Spinal cord (tissue), 10 donors: Measurements from ENCODE around the gene MB21D2. TPM values are rescaled to one million over a fixed set of nuclear protein-coding genes. Genes with fewer than 3 reads are reported as not detected.

Experiments used
- DNase-seq, 6 donors: peaks; one replicate each; pipeline versions ENCODE4 v3.0.0 to v3.0.0-alpha.2; 2013 to 2015; ENCODE audit warnings: low spot score in 6 of 6, low read depth in 4 of 6
- H3K27ac ChIP-seq: one replicate; pipeline ENCODE4 v1.5.1; 2013; ENCODE audit warnings: low read depth, low read length, control low read depth
- H3K27me3 ChIP-seq: one replicate; pipeline ENCODE4 v1.6.1; 2013; ENCODE audit warnings: low read length; ENCODE audit not compliant: control insufficient read depth, insufficient read depth
- H3K36me3 ChIP-seq: one replicate; pipeline ENCODE4 v1.6.1; 2013; ENCODE audit warnings: low read length; ENCODE audit not compliant: control insufficient read depth, insufficient read depth
- H3K4me1 ChIP-seq: one replicate; pipeline ENCODE4 v1.6.1; 2013; ENCODE audit warnings: low read length; ENCODE audit not compliant: control insufficient read depth, insufficient read depth
- H3K4me3 ChIP-seq: one replicate; pipeline ENCODE4 v1.5.1; 2013; ENCODE audit warnings: low read depth, low read length, control low read depth
- H3K9me3 ChIP-seq: one replicate; pipeline ENCODE4 v1.6.1; 2013; ENCODE audit warnings: low read length; ENCODE audit not compliant: control insufficient read depth, insufficient read depth
- WGBS: methylation state at CpG from one replicate; pipeline ENCODE4 v1.1.5; 2013; ENCODE audit warnings: missing lambda C conversion rate; ENCODE audit not compliant: insufficient coverage; 5-methylcytosine and 5-hydroxymethylcytosine counted together
- polyA plus RNA-seq, 2 donors: library from polyadenylated mRNA; unstranded; fragments of 120-200 nt; gene quantifications; one replicate each; pipeline ENCODE4 v1.2.1, GENCODE V29; 2013; ENCODE audit not compliant: insufficient read length in 2 of 2
- total RNA-seq, 2 donors: library from RNA; depleted of rRNA in 1 of 2; stranded (reverse); fragments of 120-200 nt in 1 of 2; fragments of >200 nt in 1 of 2; gene quantifications; one replicate each; pipeline versions ENCODE4 v1.2.3 to v1.2.4, GENCODE V29; 2013 to 2014
- donor health status: healthy.

The MB21D2 gene
- total and polyA plus RNA-seq, 4 donors = 9.5 to 23.4 (median 21.1) TPM

DNA sequence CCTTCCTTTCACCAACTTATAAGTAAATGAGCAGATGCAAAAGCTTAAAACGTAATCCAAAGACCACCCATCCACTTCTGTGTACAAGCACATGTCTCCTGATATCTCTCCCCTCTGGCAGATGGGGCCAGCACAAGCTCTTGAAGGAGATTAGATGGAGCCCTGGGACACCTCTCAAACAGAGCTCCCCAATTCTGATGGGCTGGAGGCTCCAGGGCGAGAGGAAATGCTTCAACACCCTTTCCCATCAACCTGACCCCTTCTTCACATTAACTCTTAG lies 73.2 kb downstream of the MB21D2 start:
- H3K27me3 ChIP-seq = no peaks in the 10 kb centered on the region
- H3K9me3 ChIP-seq = no peaks in the 10 kb centered on the region
- no peak overlapping the region for H3K4me3 ChIP-seq
- WGBS = 70% methylated on average over 2 of the region's 2 CpGs
- H3K36me3 ChIP-seq = no peaks in the 10 kb centered on the region
- H3K4me1 ChIP-seq = peaks cover 28% of the 10 kb centered on the region
- peak overlapping the region; percentile 63 for H3K27ac ChIP-seq
- no peak for DNase-seq

DNA sequence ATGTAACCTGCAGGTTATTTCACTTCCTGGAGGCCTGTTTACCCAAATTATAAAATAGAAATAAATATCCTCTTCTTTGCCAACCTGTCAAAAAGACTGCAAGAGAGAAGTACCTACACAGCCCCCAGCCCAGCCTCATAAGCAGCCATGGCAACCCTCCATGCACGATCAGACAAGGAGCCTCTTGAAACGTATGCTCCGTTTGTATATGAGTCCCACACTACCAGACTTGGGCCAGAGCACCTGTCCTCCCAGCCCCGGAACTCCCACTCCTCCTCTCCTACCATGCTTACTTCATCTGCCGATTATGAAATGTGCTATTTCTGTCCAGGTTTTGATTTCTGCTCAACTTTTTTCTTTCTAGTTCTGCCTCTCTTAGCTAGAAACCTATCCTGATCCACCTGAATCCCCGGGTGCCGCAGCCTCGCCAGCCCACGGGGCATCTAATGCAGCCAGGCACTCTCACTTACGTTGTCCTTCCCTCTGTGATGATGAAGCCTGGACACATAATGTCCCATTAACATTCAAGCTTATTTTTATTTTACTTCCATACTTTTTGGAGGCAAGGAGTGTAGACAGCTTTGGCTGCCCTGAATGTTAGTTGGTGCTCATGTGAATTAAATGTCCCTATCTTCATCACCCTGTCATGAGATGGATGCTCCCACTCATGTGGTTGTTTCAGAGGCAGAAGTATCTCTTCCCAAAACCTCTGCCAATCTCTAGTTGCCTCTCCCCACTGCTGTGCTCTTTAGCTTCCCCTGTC lies 73.8 kb downstream of the MB21D2 start:
- peaks cover 28% of the 10 kb centered on the region for H3K4me1 ChIP-seq
- no peak for DNase-seq
- WGBS = 89% methylated on average over 8 of the region's 10 CpGs
- H3K27me3 ChIP-seq = no peaks in the 10 kb centered on the region
- H3K9me3 ChIP-seq = no peaks in the 10 kb centered on the region
- H3K27ac ChIP-seq = peak overlapping the region; percentile 63
- H3K36me3 ChIP-seq = no peaks in the 10 kb centered on the region
- no peak overlapping the region for H3K4me3 ChIP-seq

DNA sequence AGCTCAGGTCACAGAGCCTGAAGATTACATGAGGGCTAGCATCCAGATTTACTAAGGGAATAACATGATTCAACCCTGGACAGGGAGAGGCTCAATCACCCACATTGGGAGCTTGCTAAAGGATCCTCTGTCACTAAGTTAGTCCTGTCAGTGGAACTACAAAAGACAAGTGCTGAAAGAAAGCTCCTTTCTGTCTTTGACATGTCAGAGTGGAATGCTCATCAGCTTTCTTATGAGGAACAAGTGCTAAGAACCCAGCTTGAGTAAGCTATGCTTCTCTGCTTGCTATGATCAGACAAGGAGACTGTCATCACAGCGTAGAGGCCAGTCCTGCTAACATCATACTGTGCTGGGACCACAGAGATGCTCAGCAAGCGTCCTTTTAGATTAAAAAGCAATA lies 74.5 kb downstream of the MB21D2 start:
- Histone ChIP-seq H3K9me3 (no peaks in the 10 kb centered on the region), H3K36me3 (no peaks in the 10 kb centered on the region), H3K27me3 (no peaks in the 10 kb centered on the region), H3K4me1 (peaks cover 28% of the 10 kb centered on the region), H3K4me3 (no peak overlapping the region), H3K27ac (no peak overlapping the region)
- 100% methylated on average over 1 of the region's 2 CpGs for WGBS
- no peak for DNase-seq

DNA sequence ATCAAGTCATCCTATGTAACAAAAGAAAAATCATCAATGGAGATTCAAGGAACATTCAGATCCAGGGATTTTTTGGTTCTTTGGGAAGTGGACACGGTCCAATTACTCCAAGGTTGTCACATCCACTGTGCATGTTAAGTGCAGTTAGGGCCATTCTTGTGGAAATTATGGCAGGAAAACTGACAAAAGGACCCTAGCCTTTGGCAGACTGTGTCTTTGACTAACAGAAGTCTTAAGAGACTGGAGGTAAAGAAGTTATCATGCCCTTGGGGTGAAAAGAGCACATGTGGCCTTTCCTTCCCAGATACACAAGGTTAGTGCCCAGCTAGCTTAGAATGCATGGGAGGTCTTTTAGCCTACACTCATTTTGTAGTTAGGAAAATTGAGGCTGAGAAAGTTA lies 74.9 kb downstream of the MB21D2 start:
- Histone ChIP-seq H3K9me3 (no peaks in the 10 kb centered on the region), H3K4me1 (peaks cover 28% of the 10 kb centered on the region), H3K4me3 (no peak overlapping the region), H3K36me3 (no peaks in the 10 kb centered on the region), H3K27ac (no peak overlapping the region), H3K27me3 (no peaks in the 10 kb centered on the region)
- DNase-seq = no peak
- 57% methylated on average over 1 of the region's 1 CpG for WGBS

DNA sequence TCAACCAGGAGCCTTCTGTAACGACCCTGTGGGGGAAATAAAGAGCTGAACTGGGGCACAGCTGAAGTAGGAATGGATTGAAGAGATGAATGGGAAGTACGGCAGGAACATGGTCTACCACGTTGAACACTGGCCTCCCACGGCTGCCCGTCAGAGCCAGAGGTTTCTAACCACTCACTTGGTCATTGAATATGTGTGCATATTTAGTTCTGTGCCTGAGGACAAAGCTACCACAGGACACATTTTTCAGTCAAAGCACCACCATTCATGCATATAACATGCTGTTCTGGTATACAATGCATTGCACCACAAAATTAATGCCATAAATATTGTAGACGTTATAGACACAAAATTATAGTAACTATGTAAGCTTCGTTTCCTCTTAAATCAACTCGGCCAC lies 75.5 kb downstream of the MB21D2 start:
- H3K4me1 ChIP-seq = peaks cover 28% of the 10 kb centered on the region
- H3K27me3 ChIP-seq = no peaks in the 10 kb centered on the region
- 40% methylated on average over 1 of the region's 8 CpGs for WGBS
- no peaks in the 10 kb centered on the region for H3K9me3 ChIP-seq
- DNase-seq = no peak
- no peaks in the 10 kb centered on the region for H3K36me3 ChIP-seq
- H3K4me3 ChIP-seq = no peak overlapping the region
- no peak overlapping the region for H3K27ac ChIP-seq

DNA sequence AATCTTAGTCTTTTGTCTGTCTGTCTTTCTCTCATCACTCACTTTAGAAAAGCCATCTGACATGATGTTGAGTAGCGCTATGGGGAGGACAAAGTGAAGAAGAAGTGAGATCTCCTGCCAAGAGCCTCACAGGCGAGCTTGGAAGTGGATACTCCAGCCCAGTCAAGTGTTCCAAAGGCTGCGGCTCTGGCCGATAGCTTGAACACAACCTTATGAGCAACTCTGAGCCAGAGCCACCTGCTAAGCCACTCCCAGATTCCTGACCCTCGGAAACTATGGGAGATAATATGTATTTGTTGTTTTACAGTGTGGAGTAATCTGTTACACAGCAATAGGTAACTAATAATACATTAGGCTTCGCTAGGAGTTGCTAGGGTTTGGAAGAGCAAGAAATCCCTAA lies 76.2 kb downstream of the MB21D2 start:
- no peaks in the 10 kb centered on the region for H3K9me3 ChIP-seq
- DNase-seq = no peak
- H3K27ac ChIP-seq = no peak overlapping the region
- no peaks in the 10 kb centered on the region for H3K36me3 ChIP-seq
- 100% methylated on average over 1 of the region's 6 CpGs for WGBS
- H3K27me3 ChIP-seq = no peaks in the 10 kb centered on the region
- H3K4me1 ChIP-seq = peaks cover 28% of the 10 kb centered on the region
- no peak overlapping the region for H3K4me3 ChIP-seq

DNA sequence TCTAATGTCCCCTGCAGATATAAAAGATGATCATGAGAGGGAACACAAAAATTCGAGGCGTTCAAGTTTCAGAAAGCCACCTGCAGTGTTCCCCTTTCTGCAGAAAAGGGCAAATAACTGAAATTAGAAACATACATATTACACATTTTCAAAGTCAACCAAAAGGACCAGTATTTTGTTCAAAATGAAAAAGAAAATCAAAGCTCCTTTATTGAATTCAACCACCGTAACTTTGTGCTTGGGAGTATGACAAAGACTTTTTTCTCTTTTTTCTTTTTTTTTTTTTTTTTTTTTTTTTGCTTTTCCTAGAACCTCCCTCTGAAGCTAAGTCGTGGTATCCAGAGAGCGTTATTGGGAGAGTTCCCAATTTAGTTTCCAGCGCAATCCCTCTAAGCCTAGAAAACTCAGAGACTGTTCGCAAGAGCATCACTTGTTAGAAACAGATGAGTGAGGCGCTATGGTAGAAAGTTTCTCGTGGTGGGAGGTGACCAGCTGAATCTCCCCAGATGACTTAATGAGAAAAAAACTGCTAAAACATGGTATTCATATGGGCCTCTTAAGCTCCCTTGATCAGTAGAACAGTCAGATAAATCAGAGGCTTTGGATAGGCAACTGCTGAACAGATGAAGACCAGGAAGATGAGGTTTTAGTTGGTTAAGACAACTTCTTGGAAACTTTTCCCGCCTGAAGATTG lies 77.4 kb downstream of the MB21D2 start:
- Histone ChIP-seq H3K27ac (no peak overlapping the region), H3K4me3 (no peak overlapping the region), H3K4me1 (peaks cover 23% of the 10 kb centered on the region), H3K27me3 (no peaks in the 10 kb centered on the region), H3K36me3 (no peaks in the 10 kb centered on the region), H3K9me3 (no peaks in the 10 kb centered on the region)
- DNase-seq = no peak
- 88% methylated on average over 6 of the region's 10 CpGs for WGBS

DNA sequence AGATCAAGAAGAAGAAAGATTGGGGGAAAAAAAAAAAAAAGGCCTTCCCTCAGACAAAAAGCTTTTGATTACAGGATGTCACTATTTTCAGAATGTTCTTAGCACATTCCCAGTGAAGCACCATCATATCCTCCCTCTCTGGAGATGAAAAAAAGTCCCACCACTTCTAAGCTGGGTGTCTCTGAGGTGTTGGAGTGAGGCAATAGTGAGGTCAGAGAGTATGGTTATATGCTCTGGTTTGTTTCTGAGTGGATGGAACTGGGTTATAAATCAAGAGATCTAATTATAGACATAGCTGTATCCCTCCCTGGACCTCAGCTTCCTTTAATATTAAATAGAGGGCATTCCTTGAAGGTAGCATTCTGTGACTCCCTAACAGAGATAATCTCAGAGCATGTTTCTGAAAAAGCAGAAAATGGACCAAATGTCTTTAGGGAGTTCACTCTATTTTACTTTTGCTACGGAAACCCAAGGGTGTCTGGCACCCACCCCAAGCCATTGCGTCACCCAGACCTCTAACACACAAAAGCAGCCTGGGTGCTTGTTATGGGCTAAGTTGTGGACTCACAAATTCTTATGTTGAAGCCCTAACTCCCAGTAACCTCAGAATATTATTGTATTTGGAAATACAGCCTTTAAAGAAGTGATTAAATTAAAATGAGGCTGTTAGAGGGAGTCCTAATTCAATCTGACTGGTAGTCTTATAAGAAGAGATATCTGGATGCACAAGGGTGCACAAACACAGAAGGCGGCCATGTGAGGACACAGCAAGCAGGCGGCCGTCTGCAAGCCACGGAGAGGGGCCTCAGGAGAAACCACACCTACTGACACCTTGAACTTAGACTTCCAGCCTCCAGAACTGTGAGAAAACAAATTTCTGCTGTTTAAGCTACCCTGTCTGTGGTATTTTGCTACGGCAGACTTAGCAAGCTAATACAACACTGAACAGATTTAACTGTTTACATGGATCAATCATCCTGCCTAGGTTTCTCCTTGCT lies 81.5 kb downstream of the MB21D2 start:
- peaks cover 6% of the 10 kb centered on the region for H3K4me1 ChIP-seq
- H3K27me3 ChIP-seq = no peaks in the 10 kb centered on the region
- no peaks in the 10 kb centered on the region for H3K9me3 ChIP-seq
- H3K36me3 ChIP-seq = no peaks in the 10 kb centered on the region
- H3K4me3 ChIP-seq = no peak overlapping the region
- no peak for DNase-seq
- no peak overlapping the region for H3K27ac ChIP-seq
- WGBS = 40% methylated on average over 1 of the region's 7 CpGs

DNA sequence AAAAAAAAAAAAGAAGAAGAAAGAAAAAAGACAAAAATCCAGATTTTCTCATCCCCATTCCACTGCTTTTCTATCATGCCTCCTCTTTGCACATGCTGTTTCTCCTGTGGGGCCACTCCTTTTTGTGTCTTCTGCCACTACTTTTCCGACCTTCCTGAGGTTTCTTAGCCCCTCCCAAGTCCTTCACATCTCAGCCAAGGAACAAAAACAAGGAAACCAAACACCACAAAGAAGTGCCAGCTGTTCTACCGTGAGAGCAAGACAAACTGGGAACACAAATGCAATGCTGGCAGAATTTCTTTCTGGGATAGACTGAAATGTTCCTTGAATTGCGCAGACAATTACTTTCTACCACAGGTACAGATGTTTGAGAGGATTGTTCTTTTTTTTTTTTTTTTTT lies 83.2 kb downstream of the MB21D2 start:
- no CpG with 5 or more reads among the region's 3 CpGs for WGBS
- peaks cover 8% of the 10 kb centered on the region for H3K4me1 ChIP-seq

More for the DNA sequence above, 83.2 kb downstream of the MB21D2 start:
- Histone ChIP-seq H3K36me3 (no peaks in the 10 kb centered on the region), H3K4me3 (no peak overlapping the region), H3K27me3 (no peaks in the 10 kb centered on the region), H3K27ac (no peak overlapping the region), H3K9me3 (no peaks in the 10 kb centered on the region)
- DNase-seq = no peak
